Measurements from ENCODE around the gene SLC6A13. TPM values are rescaled to one million over a fixed set of nuclear protein-coding genes. Genes with fewer than 3 reads are reported as not detected.

Gene SLC6A13
- total RNA-seq, 1 experiment from 2014 or later, result not detected

DNA sequence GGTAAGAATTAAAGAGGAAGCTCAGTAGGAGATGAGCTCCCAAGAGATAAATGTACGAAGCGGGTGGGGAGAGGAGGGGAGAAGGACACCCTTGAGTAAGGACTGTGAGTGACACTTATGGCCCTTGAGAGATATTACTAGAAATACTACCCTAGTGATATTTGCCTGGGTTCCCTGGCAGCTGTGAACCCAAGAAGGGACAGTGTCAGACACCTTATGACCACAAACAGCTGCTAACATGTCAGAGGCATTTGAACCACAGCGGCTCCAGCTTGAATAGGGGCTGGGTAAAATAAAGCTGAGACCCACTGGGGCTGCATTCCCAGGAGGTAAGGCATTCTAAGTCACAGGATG, 29.0 kb downstream of the SLC6A13 start:
- ChIA-PET CTCF (interaction anchor here (0.6 to 0.7 kb wide), 2 partner anchors 16 to 135 kb away, joined by 3 to 6 read pairs; no protein-coding TSS in a partner anchor), POLR2A (ENCODE audit: unreplicated experiment) (no interaction called here)
- Histone ChIP-seq H3K27me3 (ENCODE audit: insufficient read depth, low read depth) (peaks cover 98% of the 10 kb centered on the region), H3F3A (ENCODE audit: insufficient read depth, low read depth) (no peaks in the 10 kb centered on the region), H3K4me3 (no peak overlapping the region), H3K27ac (no peak overlapping the region), H3K9me3 (ENCODE audit: insufficient read depth, low read depth) (peaks cover 18% of the 10 kb centered on the region), H4K20me1 (ENCODE audit: insufficient read depth) (no peaks in the 10 kb centered on the region), H3K9me2 (ENCODE audit: insufficient read depth) (no peaks in the 10 kb centered on the region), H3K4me2 (no peak overlapping the region), H2AFZ (no peak overlapping the region), H3K79me2 (ENCODE audit: low read depth) (no peaks in the 10 kb centered on the region), H3K36me3 (ENCODE audit: low read depth) (no peaks in the 10 kb centered on the region), H3K4me1 (replicated peaks; ENCODE audit: insufficient read depth) (no peaks in the 10 kb centered on the region)
- DNase-seq, result no peak
- intact Hi-C loops (cut with micrococcal nuclease; ENCODE audit: unreplicated experiment), result no loop called here
- no TSS peak for BruUV-seq (replicated peaks)
- TF ChIP-seq, protein P1, sequence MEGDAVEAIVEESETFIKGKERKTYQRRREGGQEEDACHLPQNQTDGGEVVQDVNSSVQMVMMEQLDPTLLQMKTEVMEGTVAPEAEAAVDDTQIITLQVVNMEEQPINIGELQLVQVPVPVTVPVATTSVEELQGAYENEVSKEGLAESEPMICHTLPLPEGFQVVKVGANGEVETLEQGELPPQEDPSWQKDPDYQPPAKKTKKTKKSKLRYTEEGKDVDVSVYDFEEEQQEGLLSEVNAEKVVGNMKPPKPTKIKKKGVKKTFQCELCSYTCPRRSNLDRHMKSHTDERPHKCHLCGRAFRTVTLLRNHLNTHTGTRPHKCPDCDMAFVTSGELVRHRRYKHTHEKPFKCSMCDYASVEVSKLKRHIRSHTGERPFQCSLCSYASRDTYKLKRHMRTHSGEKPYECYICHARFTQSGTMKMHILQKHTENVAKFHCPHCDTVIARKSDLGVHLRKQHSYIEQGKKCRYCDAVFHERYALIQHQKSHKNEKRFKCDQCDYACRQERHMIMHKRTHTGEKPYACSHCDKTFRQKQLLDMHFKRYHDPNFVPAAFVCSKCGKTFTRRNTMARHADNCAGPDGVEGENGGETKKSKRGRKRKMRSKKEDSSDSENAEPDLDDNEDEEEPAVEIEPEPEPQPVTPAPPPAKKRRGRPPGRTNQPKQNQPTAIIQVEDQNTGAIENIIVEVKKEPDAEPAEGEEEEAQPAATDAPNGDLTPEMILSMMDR (conservative IDR thresholded peaks at IDR 0.05), result no peak
- no peak for TF ChIP-seq EZH2 (IDR thresholded peaks at IDR 0.05; ENCODE audit: low read depth)

- no peaks in the 10 kb centered on the region for H3K79me2 ChIP-seq (ENCODE audit: low read depth)
- no peak for DNase-seq
- intact Hi-C loops (cut with micrococcal nuclease; ENCODE audit: unreplicated experiment), result no loop called here
- no peak for TF ChIP-seq EZH2 (IDR thresholded peaks at IDR 0.05; ENCODE audit: low read depth)
- TF ChIP-seq, protein P1 (conservative IDR thresholded peaks at IDR 0.05), result no peak
- ChIA-PET CTCF (interaction anchor here (0.7 kb wide), 1 partner anchor 16 kb away, joined by 3 read pairs; no protein-coding TSS in a partner anchor), POLR2A (ENCODE audit: unreplicated experiment) (no interaction called here)
- H3K4me2 ChIP-seq, result no peak overlapping the region
- peaks cover 18% of the 10 kb centered on the region for H3K9me3 ChIP-seq (ENCODE audit: insufficient read depth, low read depth)
- no peak overlapping the region for H2AFZ ChIP-seq
- H3K27ac ChIP-seq, result no peak overlapping the region
- H3K36me3 ChIP-seq (ENCODE audit: low read depth), result no peaks in the 10 kb centered on the region
- no peaks in the 10 kb centered on the region for H4K20me1 ChIP-seq (ENCODE audit: insufficient read depth)
- peaks cover 98% of the 10 kb centered on the region for H3K27me3 ChIP-seq (ENCODE audit: insufficient read depth, low read depth)
- H3K4me3 ChIP-seq, result no peak overlapping the region
- no peaks in the 10 kb centered on the region for H3F3A ChIP-seq (ENCODE audit: insufficient read depth, low read depth)
- H3K9me2 ChIP-seq (ENCODE audit: insufficient read depth), result no peaks in the 10 kb centered on the region
- BruUV-seq (replicated peaks), result no TSS peak
- no peaks in the 10 kb centered on the region for H3K4me1 ChIP-seq (replicated peaks; ENCODE audit: insufficient read depth)
These were observed 29.7 kb downstream of the SLC6A13 start for GRCh38 chr12:232731-233614.

DNA sequence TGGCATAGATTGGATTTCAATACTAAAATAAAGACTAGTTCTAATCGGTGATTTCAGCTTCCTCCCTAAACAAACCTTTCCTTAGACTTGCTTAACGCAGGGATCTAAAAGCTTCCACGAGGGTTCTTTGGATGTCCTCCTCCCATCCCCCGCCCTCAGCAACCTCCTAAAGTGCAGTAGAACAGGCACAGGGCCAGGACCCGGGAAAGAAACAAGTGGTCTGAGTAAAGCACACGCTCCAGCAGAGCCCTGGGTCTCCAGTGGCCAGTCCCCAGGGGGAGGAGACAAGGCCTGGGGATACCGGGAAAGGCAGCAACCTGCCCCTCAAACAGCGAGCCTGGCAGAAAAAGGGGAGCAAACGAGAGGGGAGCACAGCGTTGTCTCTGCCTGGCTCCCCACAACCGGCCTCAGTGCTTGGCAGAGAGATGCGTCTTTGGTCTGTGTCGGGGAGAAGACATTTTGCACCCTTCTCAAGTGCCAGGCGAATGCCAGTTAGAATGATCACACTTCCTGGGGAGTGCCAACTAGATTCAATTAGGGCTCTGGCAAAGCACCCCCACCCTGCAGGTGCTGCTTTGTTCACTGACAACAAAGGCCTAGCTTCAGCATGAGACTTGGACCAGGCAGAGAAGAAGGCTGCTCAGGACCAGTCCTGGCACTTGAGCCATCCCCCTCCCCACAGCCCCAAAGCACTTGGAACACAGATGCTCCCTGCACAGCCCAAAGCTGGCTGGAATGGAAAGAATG, 31.5 kb downstream of the SLC6A13 start:
- Histone ChIP-seq H3K4me1 (replicated peaks; ENCODE audit: insufficient read depth) (no peaks in the 10 kb centered on the region), H3K9me2 (ENCODE audit: insufficient read depth) (no peaks in the 10 kb centered on the region), H3K4me3 (no peak overlapping the region), H4K20me1 (ENCODE audit: insufficient read depth) (no peaks in the 10 kb centered on the region), H3K27ac (no peak overlapping the region), H3K27me3 (ENCODE audit: insufficient read depth, low read depth) (peaks cover 98% of the 10 kb centered on the region), H3F3A (ENCODE audit: insufficient read depth, low read depth) (no peaks in the 10 kb centered on the region), H3K4me2 (no peak overlapping the region), H3K36me3 (ENCODE audit: low read depth) (no peaks in the 10 kb centered on the region), H2AFZ (no peak overlapping the region), H3K9me3 (ENCODE audit: insufficient read depth, low read depth) (peaks cover 7% of the 10 kb centered on the region; the same call in 1 of the 2 replicates), H3K79me2 (ENCODE audit: low read depth) (no peaks in the 10 kb centered on the region)
- no peak for TF ChIP-seq EZH2 (IDR thresholded peaks at IDR 0.05; ENCODE audit: low read depth)
- TF ChIP-seq, protein P1 (conservative IDR thresholded peaks at IDR 0.05), result no peak
- ChIA-PET POLR2A (ENCODE audit: unreplicated experiment) (no interaction called here), CTCF (no interaction called here)
- intact Hi-C loops (cut with micrococcal nuclease; ENCODE audit: unreplicated experiment), result no loop called here
- DNase-seq, result no peak
- no TSS peak for BruUV-seq (replicated peaks)

Data from PC-9 (cell line).